Activated T-helper 1 cell treated with anti-CD3 and anti-CD28 coated beads, Interleukin-12 subunit alpha, Interleukin-12 subunit beta, Interleukin-2, Interleukin-4 antibody, amounts not matched to agents 30 ng/mL and 10 ng/mL and 1 ng/mL, durations not matched to agents 14 hours and 24 hours and 36 hours (primary cell): ENCODE data around the gene HARS1. TPM values are rescaled to one million over a fixed set of nuclear protein-coding genes. Genes with fewer than 3 reads are reported as not detected.
"Not testable (repeated sequence)": the region's sequence is repeated elsewhere in the genome, so short reads cannot be mapped to it uniquely, and the experiment has no call there.

Experiments used
- DNase-seq: peaks from one replicate; pipeline ENCODE4 v3.0.0; 2021; ENCODE audit warnings: low spot score
- H3K27ac Mint-ChIP-seq: one replicate; pipeline ENCODE4 v1.8.0; 2021; ENCODE audit warnings: mild to moderate bottlenecking, mixed read lengths
- H3K27me3 Mint-ChIP-seq: one replicate; pipeline ENCODE4 v1.8.0; 2022; ENCODE audit warnings: mild to moderate bottlenecking, moderate library complexity, mixed read lengths; ENCODE audit not compliant: insufficient read depth
- H3K36me3 Mint-ChIP-seq: one replicate; pipeline ENCODE4 v1.8.0; 2021; ENCODE audit warnings: low read depth, mixed read lengths
- H3K4me1 Mint-ChIP-seq: one replicate; pipeline ENCODE4 v1.8.0; 2021; ENCODE audit warnings: low read depth, mixed read lengths
- H3K4me3 Mint-ChIP-seq: one replicate; pipeline ENCODE4 v1.8.0; 2021; ENCODE audit warnings: mild to moderate bottlenecking, moderate library complexity, mixed read lengths
- H3K9me3 Mint-ChIP-seq: one replicate; pipeline ENCODE4 v1.8.0; 2021; ENCODE audit warnings: mixed read lengths
- intact Hi-C: fragments of 100-400 bp; cut with micrococcal nuclease; formaldehyde crosslinking; loops from one replicate; pipeline ENCODE4 v1.15.1; 2024
- total RNA-seq: library from RNA; stranded (reverse); gene quantifications from 2 replicates; pipeline ENCODE4 v1.2.3, GENCODE V29; 2022

HARS1 gene
- total RNA-seq, 1 donor from 2014 or later: 112 TPM

DNA sequence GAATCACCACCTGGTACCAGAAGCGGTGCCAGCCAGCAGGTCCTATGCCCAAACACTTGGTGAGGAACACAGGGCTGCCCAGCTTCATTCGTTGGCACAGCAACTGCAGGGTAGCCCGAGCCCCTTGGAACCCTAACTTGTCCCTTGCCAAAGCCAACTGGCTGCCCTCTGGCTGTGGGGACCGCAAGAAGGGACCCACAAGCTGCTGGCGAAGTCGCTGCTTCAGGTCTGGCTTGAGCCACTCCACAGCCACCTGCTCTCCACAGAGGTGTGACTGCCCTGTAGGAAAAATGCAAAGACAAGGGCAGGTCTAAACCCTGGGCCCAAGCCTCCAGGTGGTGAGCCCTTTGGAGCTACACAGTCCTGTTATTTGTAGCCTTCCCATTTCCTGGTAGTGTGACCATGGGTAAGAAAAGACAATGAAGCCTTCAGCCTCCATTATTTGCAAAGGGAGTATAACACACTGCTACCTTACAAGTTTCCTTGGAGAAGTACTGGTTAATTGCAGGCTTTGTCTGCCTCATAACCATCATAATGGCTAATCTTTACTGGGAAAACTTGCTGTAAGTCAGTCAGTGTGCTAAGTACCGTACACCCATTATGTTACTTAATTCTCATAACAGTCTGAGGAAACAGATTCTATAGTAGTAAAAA, 19.6 kb downstream of the HARS1 start:
- peaks cover 45% of the 10 kb centered on the region for H3K36me3 Mint-ChIP-seq

DNA sequence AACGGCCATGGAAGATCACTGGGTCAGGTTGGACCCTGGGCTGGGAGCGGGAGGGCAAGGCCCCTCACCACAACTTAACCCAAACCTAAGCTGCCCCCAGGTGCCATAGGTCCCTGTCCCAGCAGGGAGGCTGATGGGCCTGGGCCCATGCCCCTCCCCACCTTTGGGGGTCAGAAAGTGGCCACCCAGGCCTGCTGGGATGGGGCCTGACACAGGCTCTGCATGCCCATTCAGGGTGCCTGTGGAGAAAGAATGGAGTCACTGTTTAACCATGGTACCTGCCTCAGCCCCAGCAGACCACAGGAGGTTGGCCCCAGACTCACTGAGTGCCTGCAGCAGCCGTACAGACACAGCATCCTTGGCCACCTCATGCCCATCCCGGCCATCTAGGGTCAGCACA, 20.1 kb downstream of the HARS1 start:
- H3K9me3 Mint-ChIP-seq, H3K4me3 Mint-ChIP-seq, DNase-seq, intact Hi-C loops, H3K27me3 Mint-ChIP-seq, H3K27ac Mint-ChIP-seq: not testable (repeated sequence)
- peaks cover 24% of the 10 kb centered on the region for H3K4me1 Mint-ChIP-seq
- peaks cover 44% of the 10 kb centered on the region for H3K36me3 Mint-ChIP-seq

More for the DNA sequence above, 19.6 kb downstream of the HARS1 start:
- Mint-ChIP-seq H3K27ac (no peak overlapping the region), H3K9me3 (no peaks in the 10 kb centered on the region), H3K27me3 (no peaks in the 10 kb centered on the region), H3K4me3 (no peak overlapping the region), H3K4me1 (peaks cover 18% of the 10 kb centered on the region)
- intact Hi-C loops: no loop called here
- no peak for DNase-seq

DNA sequence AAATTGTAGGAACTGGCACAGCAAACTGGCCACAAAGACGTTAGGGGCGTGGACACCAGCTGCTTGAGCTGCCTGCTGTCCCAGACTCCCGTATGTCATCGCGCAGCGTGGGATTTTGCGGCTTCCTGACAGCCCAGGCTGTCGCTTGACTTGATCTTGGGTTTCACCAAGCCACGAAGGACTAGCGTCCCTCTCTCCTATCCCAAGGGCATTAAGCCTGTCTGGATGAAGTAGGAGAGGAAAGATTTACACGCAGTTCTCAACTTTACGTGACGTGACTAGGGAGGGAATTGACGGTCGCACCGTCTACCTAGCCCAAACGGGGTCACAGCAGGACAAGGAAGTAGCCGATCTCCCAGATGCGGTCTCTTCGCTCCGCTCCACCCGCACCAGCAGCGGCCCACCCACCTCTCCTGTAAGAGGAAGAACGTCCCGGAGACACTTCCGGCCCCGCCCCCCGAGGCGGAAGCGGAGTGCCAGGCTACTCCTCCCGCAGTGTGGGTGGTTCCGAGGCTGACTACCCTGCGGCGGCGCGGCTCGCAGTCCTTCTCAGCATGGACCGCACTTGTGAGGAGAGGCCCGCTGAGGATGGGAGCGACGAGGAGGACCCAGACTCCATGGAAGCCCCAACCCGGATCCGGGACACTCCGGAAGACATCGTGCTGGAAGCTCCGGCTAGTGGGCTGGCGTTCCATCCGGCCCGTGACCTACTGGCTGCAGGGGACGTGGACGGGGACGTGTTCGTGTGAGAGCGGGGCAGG, 26.6 kb downstream of the HARS1 start, which contains the start of gene WDR55:
TSS of gene WDR55 (plus strand) at position 546 of the 761 bp plus-strand sequence. CDS start at position 555, 9 bp downstream.
- Mint-ChIP-seq H3K4me3 (peak within 1 kb of the TSS; percentile 100), H3K27me3 (no peaks in the 10 kb centered on the region), H3K27ac (peak within 1 kb of the TSS; percentile 93), H3K9me3 (no peaks in the 10 kb centered on the region), H3K36me3 (peaks cover 49% of the 10 kb centered on the region), H3K4me1 (peaks cover 28% of the 10 kb centered on the region)
- intact Hi-C loops: loop anchor here (1.0 kb wide), 10 partner anchors 17 to 954 kb away; partner anchors contain the start of genes ANKHD1, APBB3, DIAPH1 and EIF4EBP3
- peak; percentile 94 for DNase-seq

DNA sequence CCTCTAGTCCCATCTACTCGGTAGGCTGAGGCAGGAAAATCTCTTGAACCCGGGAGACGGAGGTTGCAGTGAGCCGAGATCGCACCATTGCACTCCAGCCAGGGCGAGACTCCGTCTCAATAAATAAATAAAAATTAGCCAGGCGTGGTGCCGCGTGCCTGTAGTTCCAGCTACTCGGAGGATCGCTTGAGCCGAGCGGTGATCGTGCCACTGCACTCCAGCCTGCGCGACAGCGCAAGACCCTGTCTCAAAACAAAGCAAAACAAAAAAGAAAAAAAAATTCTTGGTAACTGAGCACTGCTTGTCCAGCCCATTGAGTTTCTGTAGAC, 27.2 kb downstream of the HARS1 start:
- H3K27me3 Mint-ChIP-seq: no peaks in the 10 kb centered on the region
- peaks cover 28% of the 10 kb centered on the region for H3K4me1 Mint-ChIP-seq
- H3K27ac Mint-ChIP-seq: peak overlapping the region; percentile 93
- peak overlapping the region; percentile 100 for H3K4me3 Mint-ChIP-seq
- no peak for DNase-seq
- H3K9me3 Mint-ChIP-seq: no peaks in the 10 kb centered on the region
- intact Hi-C loops: loop anchor here (1.0 kb wide), 10 partner anchors 17 to 954 kb away; partner anchors contain the start of genes ANKHD1, APBB3, DIAPH1 and EIF4EBP3
- H3K36me3 Mint-ChIP-seq: peaks cover 50% of the 10 kb centered on the region

DNA sequence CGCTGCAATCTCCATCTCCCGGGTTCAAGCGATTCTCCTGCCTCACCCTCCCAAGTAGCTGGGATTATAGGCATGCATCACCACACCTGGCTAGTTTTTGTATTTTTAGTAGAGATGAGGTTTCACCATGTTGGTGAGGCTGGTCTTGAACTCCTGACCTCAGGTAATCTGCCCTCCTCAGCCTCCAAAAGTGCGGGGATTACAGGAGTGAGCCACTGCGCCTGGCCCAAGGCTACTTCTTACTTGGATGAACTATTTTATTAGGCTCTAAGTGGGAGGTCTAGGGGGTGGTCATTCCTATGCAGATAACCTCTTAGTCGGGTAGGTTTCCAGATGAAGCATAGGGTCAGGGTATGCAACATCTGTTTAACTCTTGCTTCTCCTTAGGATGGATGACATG, 30.8 kb downstream of the HARS1 start:
- H3K27me3 Mint-ChIP-seq, DNase-seq, intact Hi-C loops, H3K4me3 Mint-ChIP-seq, H3K27ac Mint-ChIP-seq, H3K9me3 Mint-ChIP-seq, H3K4me1 Mint-ChIP-seq: not testable (repeated sequence)
- H3K36me3 Mint-ChIP-seq: peaks cover 50% of the 10 kb centered on the region

DNA sequence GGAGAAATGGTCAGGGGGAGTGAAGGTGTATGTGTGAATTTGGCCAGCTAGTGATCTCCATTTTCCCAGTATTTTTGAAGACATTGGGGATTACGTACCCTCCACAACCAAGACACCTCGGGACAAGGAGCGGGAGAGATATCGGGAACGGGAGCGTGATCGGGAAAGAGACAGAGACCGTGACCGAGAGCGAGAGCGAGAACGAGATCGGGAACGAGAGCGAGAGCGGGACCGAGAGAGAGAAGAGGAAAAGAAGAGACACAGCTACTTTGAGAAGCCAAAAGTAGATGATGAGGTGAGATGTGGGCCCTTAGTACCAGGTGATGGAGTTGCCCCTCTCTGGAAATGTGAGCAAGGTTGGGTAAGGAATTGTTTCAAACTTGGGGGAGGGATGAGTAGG, 32.3 kb downstream of the HARS1 start:
- intact Hi-C loops: no loop called here
- Mint-ChIP-seq H3K4me3 (no peak overlapping the region), H3K4me1 (no peaks in the 10 kb centered on the region), H3K27ac (no peak overlapping the region), H3K36me3 (peaks cover 58% of the 10 kb centered on the region), H3K27me3 (no peaks in the 10 kb centered on the region), H3K9me3 (no peaks in the 10 kb centered on the region)
- DNase-seq: no peak

- DNase-seq: no peak
- H3K4me3 Mint-ChIP-seq: peak overlapping the region; percentile 99
- peaks cover 38% of the 10 kb centered on the region for H3K4me1 Mint-ChIP-seq
- H3K36me3 Mint-ChIP-seq: peaks cover 40% of the 10 kb centered on the region
- intact Hi-C loops: loop anchor here (1.0 to 10.0 kb wide), 11 partner anchors 8 to 1352 kb away; partner anchors contain the start of genes ANKHD1, APBB3, CYSTM1 and EIF4EBP3
- H3K27me3 Mint-ChIP-seq: no peaks in the 10 kb centered on the region
- H3K9me3 Mint-ChIP-seq: no peaks in the 10 kb centered on the region
- peak overlapping the region; percentile 97 for H3K27ac Mint-ChIP-seq
Measured at GRCh38 chr5:140647042-140647419, 44.1 kb downstream of the HARS1 start.

DNA sequence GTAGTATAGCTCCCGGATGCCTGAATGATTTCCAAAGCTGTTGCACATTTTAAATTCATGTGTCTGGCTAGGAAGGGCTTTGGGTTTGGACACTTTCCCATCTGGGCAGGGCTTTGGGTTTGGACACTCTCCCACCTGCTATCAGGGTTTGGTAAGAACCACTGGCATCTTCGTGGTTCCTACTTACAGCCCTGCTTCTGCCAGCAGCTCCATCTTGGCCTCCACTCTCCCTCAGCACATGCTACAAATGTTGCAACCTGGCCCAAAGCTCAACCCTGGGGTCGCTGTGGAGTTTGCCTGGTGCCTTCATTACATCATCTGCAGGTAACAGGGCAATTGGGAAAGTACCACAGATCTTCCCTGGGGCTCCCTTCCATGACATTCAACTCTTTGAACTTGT, 48.5 kb downstream of the HARS1 start:
- Mint-ChIP-seq H3K4me3 (no peak overlapping the region), H3K27me3 (no peaks in the 10 kb centered on the region), H3K27ac (no peak overlapping the region), H3K9me3 (no peaks in the 10 kb centered on the region), H3K36me3 (peaks cover 42% of the 10 kb centered on the region), H3K4me1 (peaks cover 52% of the 10 kb centered on the region)
- intact Hi-C loops: loop anchor here (10.0 kb wide), 1 partner anchor 1348 kb away; the partner anchor contains the start of gene MATR3
- no peak for DNase-seq

GRCh38 chr5:140641716-140642115, 49.5 kb downstream of the HARS1 start:
- DNase-seq: no peak
- no peaks in the 10 kb centered on the region for H3K9me3 Mint-ChIP-seq
- H3K27me3 Mint-ChIP-seq: peaks cover 2% of the 10 kb centered on the region
- no peak overlapping the region for H3K27ac Mint-ChIP-seq
- H3K36me3 Mint-ChIP-seq: peaks cover 42% of the 10 kb centered on the region
- H3K4me1 Mint-ChIP-seq: peaks cover 52% of the 10 kb centered on the region
- no peak overlapping the region for H3K4me3 Mint-ChIP-seq
- intact Hi-C loops: loop anchor here (10.0 kb wide), 1 partner anchor 1347 kb away; the partner anchor contains the start of gene MATR3

DNA sequence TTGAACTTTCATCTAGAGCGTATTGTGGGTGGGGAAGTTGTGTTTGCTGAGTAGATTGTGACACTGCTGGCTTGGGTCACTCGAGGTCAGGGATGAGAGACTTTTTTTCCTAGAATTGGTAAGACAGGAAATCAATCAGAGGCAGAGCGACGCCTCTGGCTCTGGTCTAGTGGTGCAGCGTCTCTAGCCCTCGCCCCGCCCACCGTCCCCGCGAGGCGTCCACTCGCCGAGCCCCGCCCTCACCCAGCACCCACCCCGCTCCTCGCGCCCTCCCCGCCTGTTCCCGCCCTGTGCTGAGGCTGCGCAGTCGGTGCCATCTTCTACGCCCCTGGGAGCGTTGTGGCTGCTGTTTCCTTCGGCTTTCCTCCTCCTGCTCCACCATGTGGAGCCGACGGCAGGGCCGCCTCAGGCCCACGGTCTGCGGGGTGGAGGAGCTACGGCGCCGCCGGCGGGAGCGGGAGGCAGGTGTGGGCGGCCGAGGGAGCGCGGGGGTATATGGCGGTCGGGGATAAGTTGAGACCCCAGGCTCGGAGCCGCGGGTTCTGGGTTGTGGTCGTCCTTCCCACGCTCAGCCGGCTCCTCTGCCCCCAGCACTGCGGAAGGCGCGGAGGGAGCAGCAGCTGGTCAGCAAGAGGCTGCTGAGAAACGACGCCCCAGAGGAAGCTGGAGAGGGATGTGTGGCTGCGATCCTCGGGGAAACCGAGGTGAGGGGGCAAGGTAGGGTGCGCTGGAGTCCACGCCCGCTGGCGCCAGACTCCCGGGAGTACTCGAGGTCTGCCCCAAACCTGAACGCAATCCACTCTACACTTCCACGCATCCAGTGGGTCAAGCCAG, 51.8 kb downstream of the HARS1 start, which contains the start of gene TMCO6:
TSS of gene TMCO6 (plus strand) at position 304 of the 834 bp plus-strand sequence. CDS start at position 381, 77 bp downstream.
- intact Hi-C loops: loop anchor here (1.0 to 10.0 kb wide), 11 partner anchors 8 to 525 kb away; partner anchors contain the start of genes ANKHD1, APBB3, EIF4EBP3 and HARS1
- Mint-ChIP-seq H3K36me3 (peaks cover 26% of the 10 kb centered on the region), H3K27ac (peak within 1 kb of the TSS; percentile 97), H3K4me3 (peak within 1 kb of the TSS; percentile 93), H3K27me3 (peaks cover 2% of the 10 kb centered on the region), H3K9me3 (no peaks in the 10 kb centered on the region), H3K4me1 (peaks cover 31% of the 10 kb centered on the region)
- DNase-seq: peak; percentile 91

GRCh38 chr5:140638898-140639147, 52.3 kb downstream of the HARS1 start:
- Mint-ChIP-seq H3K27ac (peak overlapping the region; percentile 97), H3K4me3 (peak overlapping the region; percentile 93), H3K36me3 (peaks cover 22% of the 10 kb centered on the region), H3K4me1 (peaks cover 28% of the 10 kb centered on the region)
- intact Hi-C loops: loop anchor here (1.0 to 10.0 kb wide), 11 partner anchors 8 to 524 kb away; partner anchors contain the start of genes ANKHD1, APBB3, EIF4EBP3 and HARS1
- DNase-seq, H3K9me3 Mint-ChIP-seq, H3K27me3 Mint-ChIP-seq: not testable (repeated sequence)

- Mint-ChIP-seq H3K27me3 (peaks cover 8% of the 10 kb centered on the region), H3K4me1 (peaks cover 37% of the 10 kb centered on the region), H3K9me3 (no peaks in the 10 kb centered on the region), H3K27ac (peak overlapping the region; percentile 91), H3K4me3 (no peak overlapping the region), H3K36me3 (peaks cover 22% of the 10 kb centered on the region)
- intact Hi-C loops: loop anchor here (5.0 to 10.0 kb wide), 3 partner anchors 215 to 523 kb away; partner anchors contain the start of gene PURA
- DNase-seq: no peak
Measured at GRCh38 chr5:140637371-140638100, 53.6 kb downstream of the HARS1 start.
